Ramos (cell line): ENCODE results near the gene TMEM132C.
"Not testable (repeated sequence)": the region's sequence is repeated elsewhere in the genome, so short reads cannot be mapped to it uniquely, and the experiment has no call there.

ENCODE experiments used
- in situ Hi-C: fragments of 300-500 bp; cut with MboI; formaldehyde crosslinking; loops from one replicate; pipeline ENCODE4 v1.14.3; 2022; ENCODE audit warnings: low sequenced_read_pairs; ENCODE audit not compliant: unreplicated experiment

TMEM132C gene

GRCh38 chr12:128459067-128459466 is 192.1 kb downstream of the TMEM132C start:
- in situ Hi-C loops = no loop called here

- in situ Hi-C loops = no loop called here
Measured at GRCh38 chr12:128463881-128464280, 196.9 kb downstream of the TMEM132C start.

- in situ Hi-C loops = no loop called here
Measured at GRCh38 chr12:128467882-128468281, 200.9 kb downstream of the TMEM132C start.

GRCh38 chr12:128468926-128469325 is 202.0 kb downstream of the TMEM132C start:
- in situ Hi-C loops = no loop called here

- in situ Hi-C loops = no loop called here
Measured at GRCh38 chr12:128471491-128471890, 204.5 kb downstream of the TMEM132C start.

GRCh38 chr12:128474916-128475315 is 207.9 kb downstream of the TMEM132C start:
- in situ Hi-C loops = no loop called here

- in situ Hi-C loops = no loop called here
Measured at GRCh38 chr12:128476266-128476665, 209.3 kb downstream of the TMEM132C start.

- in situ Hi-C loops = no loop called here
Measured at GRCh38 chr12:128483526-128484255, 216.7 kb downstream of the TMEM132C start.

- in situ Hi-C loops = not testable (repeated sequence)
Measured at GRCh38 chr12:128497376-128497775, 230.4 kb downstream of the TMEM132C start.

GRCh38 chr12:128507470-128507869 is 240.5 kb downstream of the TMEM132C start:
- in situ Hi-C loops = no loop called here

- in situ Hi-C loops = no loop called here
Measured at GRCh38 chr12:128509170-128509569, 242.2 kb downstream of the TMEM132C start.

GRCh38 chr12:128510511-128510910 is 243.5 kb downstream of the TMEM132C start:
- in situ Hi-C loops = no loop called here

- in situ Hi-C loops = no loop called here
Measured at GRCh38 chr12:128513331-128513730, 246.4 kb downstream of the TMEM132C start.

GRCh38 chr12:128513831-128514230 is 246.9 kb downstream of the TMEM132C start:
- in situ Hi-C loops = no loop called here

- in situ Hi-C loops = no loop called here
Measured at GRCh38 chr12:128518644-128519043, 251.7 kb downstream of the TMEM132C start.

GRCh38 chr12:128519426-128519825 is 252.5 kb downstream of the TMEM132C start:
- in situ Hi-C loops = no loop called here

GRCh38 chr12:128521981-128522380 is 255.0 kb downstream of the TMEM132C start:
- in situ Hi-C loops = no loop called here

GRCh38 chr12:128524439-128524838 is 257.5 kb downstream of the TMEM132C start:
- in situ Hi-C loops = no loop called here

GRCh38 chr12:128531170-128531569 is 264.2 kb downstream of the TMEM132C start:
- in situ Hi-C loops = no loop called here

- in situ Hi-C loops = no loop called here
Measured at GRCh38 chr12:128534906-128535305, 267.9 kb downstream of the TMEM132C start.

- in situ Hi-C loops = no loop called here
Measured at GRCh38 chr12:128536810-128537209, 269.8 kb downstream of the TMEM132C start.

GRCh38 chr12:128537668-128538067 is 270.7 kb downstream of the TMEM132C start:
- in situ Hi-C loops = no loop called here
